ENCODE measurements around the gene DRG2. TPM values are rescaled to one million over a fixed set of nuclear protein-coding genes. Genes with fewer than 3 reads are reported as not detected.

The DRG2 gene
- polyA plus RNA-seq, 1 experiment, result 36.4 TPM

DNA sequence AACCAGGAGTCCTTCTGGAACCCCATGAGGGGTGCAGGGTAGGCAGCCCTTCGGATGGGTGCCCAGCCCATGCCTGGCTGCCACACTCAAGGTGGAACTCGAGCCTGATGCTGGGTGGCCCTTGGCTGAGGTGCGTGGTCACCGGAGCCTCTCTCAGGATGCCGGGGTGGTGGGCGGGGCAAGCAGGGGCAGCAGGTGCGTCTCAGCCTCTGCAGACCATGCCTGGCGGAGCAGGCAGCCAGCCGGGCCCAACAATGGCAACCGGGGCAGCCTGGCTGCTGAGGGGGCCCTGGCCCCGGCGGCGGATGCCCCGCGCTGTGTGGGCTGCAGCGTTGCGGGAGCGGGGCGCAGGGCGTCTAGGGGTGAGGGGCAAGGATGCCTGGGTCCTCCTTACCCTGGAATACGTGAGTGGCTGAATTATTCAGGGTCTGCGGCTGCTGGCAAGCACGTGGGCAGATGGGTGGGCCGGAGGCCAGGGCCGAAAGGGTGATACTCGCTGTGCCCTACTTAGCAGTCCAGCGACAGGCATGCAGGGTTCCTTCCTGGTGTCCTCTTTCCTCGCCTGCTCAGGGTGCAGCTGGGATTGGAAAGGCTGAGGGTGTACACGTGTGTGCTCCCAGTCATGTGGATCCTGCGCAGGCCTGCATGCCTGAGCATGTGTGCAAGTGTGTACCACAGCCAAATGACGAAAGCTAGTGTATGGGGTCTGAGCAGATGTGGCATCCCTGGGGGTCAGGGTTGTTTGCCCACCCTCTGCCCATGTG is 35.4 kb downstream of the DRG2 start:
- TF ChIP-seq, protein P1, sequence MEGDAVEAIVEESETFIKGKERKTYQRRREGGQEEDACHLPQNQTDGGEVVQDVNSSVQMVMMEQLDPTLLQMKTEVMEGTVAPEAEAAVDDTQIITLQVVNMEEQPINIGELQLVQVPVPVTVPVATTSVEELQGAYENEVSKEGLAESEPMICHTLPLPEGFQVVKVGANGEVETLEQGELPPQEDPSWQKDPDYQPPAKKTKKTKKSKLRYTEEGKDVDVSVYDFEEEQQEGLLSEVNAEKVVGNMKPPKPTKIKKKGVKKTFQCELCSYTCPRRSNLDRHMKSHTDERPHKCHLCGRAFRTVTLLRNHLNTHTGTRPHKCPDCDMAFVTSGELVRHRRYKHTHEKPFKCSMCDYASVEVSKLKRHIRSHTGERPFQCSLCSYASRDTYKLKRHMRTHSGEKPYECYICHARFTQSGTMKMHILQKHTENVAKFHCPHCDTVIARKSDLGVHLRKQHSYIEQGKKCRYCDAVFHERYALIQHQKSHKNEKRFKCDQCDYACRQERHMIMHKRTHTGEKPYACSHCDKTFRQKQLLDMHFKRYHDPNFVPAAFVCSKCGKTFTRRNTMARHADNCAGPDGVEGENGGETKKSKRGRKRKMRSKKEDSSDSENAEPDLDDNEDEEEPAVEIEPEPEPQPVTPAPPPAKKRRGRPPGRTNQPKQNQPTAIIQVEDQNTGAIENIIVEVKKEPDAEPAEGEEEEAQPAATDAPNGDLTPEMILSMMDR (IDR thresholded peaks at IDR 0.05; ENCODE audit: insufficient read depth, low read depth, low read length), result no peak
- DNase-seq (ENCODE audit: low read depth), result no peak
- Histone ChIP-seq H3K4me3 (ENCODE audit: low read depth, low read length) (no peak overlapping the region), H3K27me3 (ENCODE audit: control insufficient read depth, insufficient read depth, low read length) (peaks cover 2% of the 10 kb centered on the region; the same call in 1 of the 2 replicates), H3K36me3 (ENCODE audit: control insufficient read depth, insufficient read depth, low read length) (no peaks in the 10 kb centered on the region)
- ChIA-PET CTCF (interaction anchor here (0.9 kb wide), 1 partner anchor 17 kb away, joined by 3 read pairs; no protein-coding TSS in a partner anchor), POLR2A (no interaction called here)

GRCh38 chr17:18124345-18125126 is 36.8 kb downstream of the DRG2 start:
- H3K27me3 ChIP-seq (ENCODE audit: control insufficient read depth, insufficient read depth, low read length), result peaks cover 3% of the 10 kb centered on the region
- CTCF ChIA-PET, result interaction anchor here (0.9 kb wide), 1 partner anchor 16 kb away, joined by 3 read pairs; no protein-coding TSS in a partner anchor
- DNase-seq (ENCODE audit: low read depth), result no peak
- H3K4me3 ChIP-seq (ENCODE audit: low read depth, low read length), result no peak overlapping the region
- no peaks in the 10 kb centered on the region for H3K36me3 ChIP-seq (ENCODE audit: control insufficient read depth, insufficient read depth, low read length)
- TF ChIP-seq, protein P1 (IDR thresholded peaks at IDR 0.05; ENCODE audit: insufficient read depth, low read depth, low read length), result no peak
- POLR2A ChIA-PET, result no interaction called here

DNA sequence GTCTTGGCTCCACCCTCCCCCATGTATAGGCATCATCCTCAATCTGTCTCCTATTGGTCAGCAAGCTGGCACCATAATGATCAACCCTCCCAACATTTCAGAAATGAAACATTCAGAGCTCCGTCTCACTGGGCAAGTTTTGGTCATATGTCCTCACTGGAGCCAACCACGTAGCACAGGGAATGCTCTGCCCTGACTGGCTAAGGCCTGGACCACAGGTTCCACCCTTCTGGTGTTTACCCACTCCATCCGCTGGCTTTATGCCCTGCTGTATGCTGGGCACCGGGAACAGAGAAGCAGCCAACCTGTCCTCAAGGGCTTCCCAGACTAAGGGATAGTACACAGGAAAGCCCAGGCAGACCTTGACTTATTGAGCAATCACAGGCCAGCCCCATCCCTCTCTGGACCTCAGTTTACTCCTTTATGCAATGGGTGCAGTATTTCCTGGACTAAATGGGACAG is 41.3 kb downstream of the DRG2 start:
- TF ChIP-seq, protein P1 (IDR thresholded peaks at IDR 0.05; ENCODE audit: insufficient read depth, low read depth, low read length), result no peak
- Histone ChIP-seq H3K36me3 (ENCODE audit: control insufficient read depth, insufficient read depth, low read length) (no peaks in the 10 kb centered on the region), H3K27me3 (ENCODE audit: control insufficient read depth, insufficient read depth, low read length) (peaks cover 3% of the 10 kb centered on the region), H3K4me3 (ENCODE audit: low read depth, low read length) (no peak overlapping the region)
- no peak for DNase-seq (ENCODE audit: low read depth)
- ChIA-PET POLR2A (no interaction called here), CTCF (interaction anchor here (3.1 kb wide), 1 partner anchor 10 kb away, joined by 19 read pairs; no protein-coding TSS in a partner anchor)

DNA sequence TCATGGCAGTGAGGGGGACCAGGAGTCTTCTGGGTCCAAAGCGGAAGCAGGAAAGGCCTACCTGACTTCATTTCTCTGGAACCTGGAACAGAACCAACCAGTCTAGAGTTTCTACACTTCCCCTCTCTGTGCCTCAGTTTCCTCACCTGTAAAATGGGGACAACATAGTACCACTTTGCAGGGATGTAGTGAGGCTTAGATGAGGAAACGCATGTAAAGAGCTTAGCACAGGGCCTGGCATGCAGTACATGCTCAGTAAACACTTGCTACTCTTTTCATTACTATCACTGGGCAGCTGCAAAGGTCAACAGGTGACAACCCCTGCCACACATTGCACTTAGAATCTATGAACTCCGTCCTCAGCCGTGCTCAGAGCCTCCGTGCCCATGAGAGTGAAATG is 45.0 kb downstream of the DRG2 start:
- peaks cover 3% of the 10 kb centered on the region for H3K27me3 ChIP-seq (ENCODE audit: control insufficient read depth, insufficient read depth, low read length)
- ChIA-PET CTCF (no interaction called here), POLR2A (no interaction called here)
- no peak for DNase-seq (ENCODE audit: low read depth)
- no peak overlapping the region for H3K4me3 ChIP-seq (ENCODE audit: low read depth, low read length)
- TF ChIP-seq, protein P1 (IDR thresholded peaks at IDR 0.05; ENCODE audit: insufficient read depth, low read depth, low read length), result no peak
- no peaks in the 10 kb centered on the region for H3K36me3 ChIP-seq (ENCODE audit: control insufficient read depth, insufficient read depth, low read length)

GRCh38 chr17:18136357-18136756 is 48.6 kb downstream of the DRG2 start:
- TF ChIP-seq, protein P1 (IDR thresholded peaks at IDR 0.05; ENCODE audit: insufficient read depth, low read depth, low read length), result no peak
- Histone ChIP-seq H3K4me3 (ENCODE audit: low read depth, low read length) (no peak overlapping the region), H3K27me3 (ENCODE audit: control insufficient read depth, insufficient read depth, low read length) (peaks cover 1% of the 10 kb centered on the region; the same call in 1 of the 2 replicates), H3K36me3 (ENCODE audit: control insufficient read depth, insufficient read depth, low read length) (no peaks in the 10 kb centered on the region)
- no peak for DNase-seq (ENCODE audit: low read depth)
- POLR2A ChIA-PET, result no interaction called here
- CTCF ChIA-PET, result no interaction called here
